ENCODE results near the gene CTAGE8.
"Not testable (repeated sequence)": the region's sequence is repeated elsewhere in the genome, so short reads cannot be mapped to it uniquely, and the experiment has no call there.

Gene CTAGE8

GRCh38 chr7:144269188-144269587, at the start of gene CTAGE8:
CTAGE8 (minus strand) TSS chr7:144269288; CDS start chr7:144269250, 38 bp downstream.
- not testable (repeated sequence) for DNase-seq

GRCh38 chr7:144317537-144317936, 48.4 kb upstream of the CTAGE8 start:
- DNase-seq = not testable (repeated sequence)

- DNase-seq = not testable (repeated sequence)
Measured at GRCh38 chr7:144311872-144312469, 42.9 kb upstream of the CTAGE8 start, which contains the start of gene OR2A1. OR2A1 (plus strand) TSS chr7:144312419; CDS start chr7:144318125, 5,706 bp downstream.

- not testable (repeated sequence) for DNase-seq
Measured at GRCh38 chr7:144311218-144311617, 42.1 kb upstream of the CTAGE8 start.

- not testable (repeated sequence) for DNase-seq
Measured at GRCh38 chr7:144309702-144310101, 40.6 kb upstream of the CTAGE8 start.

- not testable (repeated sequence) for DNase-seq
Measured at GRCh38 chr7:144305156-144305555, 36.1 kb upstream of the CTAGE8 start.

GRCh38 chr7:144303607-144304006, 34.5 kb upstream of the CTAGE8 start:
- DNase-seq = not testable (repeated sequence)

GRCh38 chr7:144302578-144303303, 33.7 kb upstream of the CTAGE8 start:
- not testable (repeated sequence) for DNase-seq

- DNase-seq = not testable (repeated sequence)
Measured at GRCh38 chr7:144293794-144294499, 24.9 kb upstream of the CTAGE8 start.

GRCh38 chr7:144292384-144293161, 23.5 kb upstream of the CTAGE8 start:
- not testable (repeated sequence) for DNase-seq

GRCh38 chr7:144291607-144292006, 22.5 kb upstream of the CTAGE8 start:
- DNase-seq = not testable (repeated sequence)

- DNase-seq = not testable (repeated sequence)
Measured at GRCh38 chr7:144287171-144287784, 18.2 kb upstream of the CTAGE8 start.

- DNase-seq = not testable (repeated sequence)
Measured at GRCh38 chr7:144283716-144284115, 14.6 kb upstream of the CTAGE8 start.

GRCh38 chr7:144282490-144282889, 13.4 kb upstream of the CTAGE8 start:
- not testable (repeated sequence) for DNase-seq

GRCh38 chr7:144281981-144282380, 12.9 kb upstream of the CTAGE8 start:
- not testable (repeated sequence) for DNase-seq

GRCh38 chr7:144280010-144280409, 10.9 kb upstream of the CTAGE8 start:
- DNase-seq = not testable (repeated sequence)

GRCh38 chr7:144275281-144275680, 6.2 kb upstream of the CTAGE8 start:
- not testable (repeated sequence) for DNase-seq

GRCh38 chr7:144264692-144265091, 4.4 kb downstream of the CTAGE8 start, which contains the start of gene OR2A7:
OR2A7 (minus strand) TSS chr7:144264792; CDS start chr7:144259628, 5,164 bp downstream.
- DNase-seq = not testable (repeated sequence)

- DNase-seq = not testable (repeated sequence)
Measured at GRCh38 chr7:144262128-144262527, 7.0 kb downstream of the CTAGE8 start.

- DNase-seq = not testable (repeated sequence)
Measured at GRCh38 chr7:144259067-144259466, 10.0 kb downstream of the CTAGE8 start.

GRCh38 chr7:144256112-144256511, 13.0 kb downstream of the CTAGE8 start:
- DNase-seq = no peak

GRCh38 chr7:144255471-144255897, 13.6 kb downstream of the CTAGE8 start:
- no peak for DNase-seq
